Fibroblast of the aortic adventitia (primary cell): ENCODE data around the gene EHF. TPM values are rescaled to one million over a fixed set of nuclear protein-coding genes. Genes with fewer than 3 reads are reported as not detected.
"Not testable (repeated sequence)": the region's sequence is repeated elsewhere in the genome, so short reads cannot be mapped to it uniquely, and the experiment has no call there.

ENCODE experiments used
- DNase-seq: peaks from one replicate; pipeline ENCODE4 v3.0.0-alpha.2; 2010; ENCODE audit warnings: low read depth
- H3K4me3 ChIP-seq: 2 replicates; pipeline ENCODE4 v1.5.1; 2011; ENCODE audit warnings: low read depth, mild to moderate bottlenecking, control low read depth, low read length, moderate library complexity
- CTCF ChIP-seq: IDR thresholded peaks from 2 replicates; pipeline ENCODE4 v1.5.1; 2011; ENCODE audit warnings: mild to moderate bottlenecking, low read length, control low read depth, inconsistent platforms; ENCODE audit not compliant: insufficient read depth
- total RNA-seq: library from RNA; depleted of rRNA; stranded (reverse); fragments of >200 nt; gene quantifications from 2 replicates; pipeline ENCODE4 v1.2.3, GENCODE V29; 2012; ENCODE audit warnings: low replicate concordance

Gene EHF
- total RNA-seq, 1 donor = 0.18 TPM

GRCh38 chr11:34585304-34585734 lies 35.6 kb upstream of the EHF start:
- no peak overlapping the region for H3K4me3 ChIP-seq
- TF ChIP-seq CTCF = no peak
- no peak for DNase-seq

DNA sequence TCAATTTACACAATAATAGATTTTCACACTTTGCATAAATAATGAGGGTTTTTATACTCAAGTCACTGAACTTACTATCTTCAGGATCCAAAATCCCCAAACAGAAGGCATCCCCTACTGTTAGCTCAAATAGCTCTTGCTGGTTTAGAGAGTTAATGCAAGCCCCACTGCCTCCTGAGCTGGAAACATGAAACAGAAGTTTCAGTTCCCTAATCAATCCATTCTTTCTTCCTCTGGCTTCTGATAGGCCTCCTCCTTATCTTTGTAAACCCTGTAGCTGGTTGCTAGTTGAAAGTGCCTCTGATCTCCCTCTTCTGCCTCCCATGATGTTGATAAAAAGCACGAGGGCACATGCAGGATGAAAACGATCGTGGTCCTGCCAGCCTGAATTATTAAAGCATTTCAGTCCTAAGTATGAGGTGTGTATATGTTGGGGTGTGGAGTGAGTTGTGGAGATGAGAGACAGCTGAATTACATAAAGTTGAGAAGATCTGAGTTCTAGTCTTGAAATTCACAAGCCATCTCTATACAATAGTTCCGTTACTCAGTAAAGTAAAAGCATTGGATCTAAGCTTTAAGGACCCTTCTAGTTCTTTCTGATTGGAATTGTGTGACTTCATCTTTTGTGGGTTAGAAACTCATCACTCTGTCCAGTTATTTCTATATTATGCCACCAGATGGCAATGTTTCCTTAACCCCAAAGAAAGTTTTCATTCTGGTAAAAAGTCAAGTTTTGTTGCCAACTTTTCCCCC lies 35.0 kb upstream of the EHF start:
- no peak overlapping the region for H3K4me3 ChIP-seq
- TF ChIP-seq CTCF = peak; percentile 56
- DNase-seq = peak; percentile 81

- no peak overlapping the region for H3K4me3 ChIP-seq
- no peak for TF ChIP-seq CTCF
- no peak for DNase-seq
These were observed 34.2 kb upstream of the EHF start for GRCh38 chr11:34586488-34587281.

DNA sequence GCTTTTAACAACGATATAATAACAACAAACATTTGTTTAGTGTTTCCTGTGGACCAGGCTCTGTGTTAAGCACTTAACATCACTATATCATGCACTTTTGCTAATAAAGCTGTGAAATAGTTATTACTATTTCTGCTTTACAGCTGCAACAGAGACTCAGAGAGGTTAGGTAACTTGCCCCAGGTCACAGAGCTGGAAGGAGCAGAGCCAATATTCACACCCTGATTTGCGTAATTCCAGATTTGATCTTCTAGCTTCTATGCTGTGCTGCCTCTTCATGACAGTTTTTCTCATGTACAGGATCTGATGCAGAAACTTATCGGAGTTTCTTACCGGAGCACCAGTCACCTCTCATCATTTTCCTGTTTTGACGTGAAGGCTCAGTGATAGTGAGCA lies 33.6 kb upstream of the EHF start:
- no peak overlapping the region for H3K4me3 ChIP-seq
- no peak for DNase-seq
- no peak for TF ChIP-seq CTCF

DNA sequence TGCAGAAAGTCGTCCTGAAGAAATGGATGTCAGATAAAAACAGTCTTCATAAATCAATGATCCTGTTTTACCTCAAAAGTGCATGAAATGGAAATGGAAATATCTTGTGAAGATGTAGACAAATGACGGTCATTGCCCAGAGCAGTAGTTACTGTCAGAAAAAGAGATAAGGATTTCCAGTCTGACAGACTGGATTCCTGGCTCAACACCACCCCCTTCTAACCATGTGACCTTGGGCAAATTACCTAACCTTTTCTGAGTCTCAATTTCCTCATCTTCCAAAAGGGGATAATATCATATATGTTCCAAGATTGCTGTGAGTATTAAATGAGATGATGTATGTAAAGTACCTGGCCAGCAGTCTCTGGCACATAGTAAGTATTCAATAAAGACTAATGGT lies 32.9 kb upstream of the EHF start:
- H3K4me3 ChIP-seq = no peak overlapping the region
- DNase-seq = no peak
- TF ChIP-seq CTCF = no peak

GRCh38 chr11:34588701-34589100 lies 32.2 kb upstream of the EHF start:
- no peak for DNase-seq
- no peak for TF ChIP-seq CTCF

GRCh38 chr11:34589177-34589576 lies 31.7 kb upstream of the EHF start:
- H3K4me3 ChIP-seq, DNase-seq: not testable (repeated sequence)

More at GRCh38 chr11:34588701-34589100, 32.2 kb upstream of the EHF start:
- H3K4me3 ChIP-seq = no peak overlapping the region
